GM12878 (cell line): Measurements from ENCODE around the gene CANT1.

ENCODE experiments used
- EGR1 ChIP-seq, 2 experiments: IDR thresholded peaks; 1 replicate in 1 of 2; 2 replicates in 1 of 2; pipeline ENCODE4 v1.6.1; 2011 to 2012; ENCODE audit warnings: low read depth in 2 of 2, low read length in 2 of 2, borderline replicate concordance in 1 of 2, mild to moderate bottlenecking in 1 of 2, moderate library complexity in 1 of 2
- EP300 ChIP-seq, 2 experiments: fragments of 150-350 bp in 1 of 2; IDR thresholded peaks; 2 replicates each; pipeline ENCODE4 v1.6.1; 2011 to 2012; ENCODE audit warnings: low read depth in 2 of 2, low read length in 2 of 2, borderline replicate concordance in 1 of 2, improper control_type of control experiment in 1 of 2, inconsistent platforms in 1 of 2; ENCODE audit not compliant: control insufficient read depth in 1 of 2
- ESRRA ChIP-seq: IDR thresholded peaks from 2 replicates; pipeline ENCODE4 v1.6.1; 2012; ENCODE audit warnings: mild to moderate bottlenecking, low read length, improper control_type of control experiment
- FOXM1 ChIP-seq: IDR thresholded peaks from 2 replicates; pipeline ENCODE4 v1.6.1; 2012; ENCODE audit warnings: low read depth, mild to moderate bottlenecking, inconsistent platforms, low read length, moderate library complexity
- GABPA ChIP-seq: IDR thresholded peaks from 2 replicates; pipeline ENCODE4 v1.6.1; 2014; ENCODE audit warnings: antibody characterized with exemption, low read depth, mild to moderate bottlenecking, inconsistent platforms
- NFIC ChIP-seq: IDR thresholded peaks from 2 replicates; pipeline ENCODE4 v1.6.1; 2012; ENCODE audit warnings: low read depth, mild to moderate bottlenecking, inconsistent platforms, low read length, moderate library complexity
- POLR2AphosphoS5 ChIP-seq: IDR thresholded peaks from 2 replicates; pipeline ENCODE4 v1.6.1; 2011; ENCODE audit warnings: mild to moderate bottlenecking, low read length, inconsistent platforms
- SPI1 ChIP-seq: IDR thresholded peaks from 2 replicates; pipeline ENCODE4 v1.6.1; 2011; ENCODE audit warnings: low read depth, mild to moderate bottlenecking, low read length, moderate library complexity, borderline replicate concordance; ENCODE audit not compliant: insufficient read depth
- ZNF384 ChIP-seq: IDR thresholded peaks from 2 replicates; pipeline ENCODE4 v1.6.1; 2012; ENCODE audit warnings: low read depth, mild to moderate bottlenecking, low read length, improper control_type of control experiment, borderline replicate concordance
- ZSCAN29 ChIP-seq: fragments of 450-650 bp; IDR thresholded peaks from 2 replicates; pipeline ENCODE4 v1.6.1; 2017; ENCODE audit warnings: mild to moderate bottlenecking, moderate library complexity
- TF ChIP-seq, protein P1 (sequence below): IDR thresholded peaks from 2 replicates; pipeline ENCODE4 v1.6.1; 2012; ENCODE audit warnings: low read depth, low read length, improper control_type of control experiment
- TF ChIP-seq, protein P2 (sequence below): IDR thresholded peaks from 2 replicates; pipeline ENCODE4 v1.6.1; 2011; ENCODE audit warnings: borderline replicate concordance, low read depth, mild to moderate bottlenecking, moderate library complexity, low read length; ENCODE audit not compliant: insufficient read depth, poor library complexity, severe bottlenecking
- TF ChIP-seq, protein P3 (sequence below), 3 experiments: IDR thresholded peaks in 2 of 3; conservative IDR thresholded peaks in 1 of 3; 2 replicates each; pipeline ENCODE4 v1.5.1; 2011; ENCODE audit warnings: low read depth in 3 of 3, low read length in 3 of 3, mild to moderate bottlenecking in 3 of 3, control low read depth in 2 of 3, moderate library complexity in 2 of 3, inconsistent platforms in 1 of 3, mixed read lengths in 1 of 3; ENCODE audit not compliant: control insufficient read depth in 2 of 3, insufficient read depth in 1 of 3; ENCODE audit errors: extremely low read depth in 1 of 3
- TF ChIP-seq, protein P4 (sequence below): IDR thresholded peaks from 2 replicates; pipeline ENCODE4 v1.6.1; 2011; ENCODE audit warnings: mild to moderate bottlenecking, low read depth, low read length, moderate library complexity; ENCODE audit not compliant: insufficient replicate concordance

DNA sequence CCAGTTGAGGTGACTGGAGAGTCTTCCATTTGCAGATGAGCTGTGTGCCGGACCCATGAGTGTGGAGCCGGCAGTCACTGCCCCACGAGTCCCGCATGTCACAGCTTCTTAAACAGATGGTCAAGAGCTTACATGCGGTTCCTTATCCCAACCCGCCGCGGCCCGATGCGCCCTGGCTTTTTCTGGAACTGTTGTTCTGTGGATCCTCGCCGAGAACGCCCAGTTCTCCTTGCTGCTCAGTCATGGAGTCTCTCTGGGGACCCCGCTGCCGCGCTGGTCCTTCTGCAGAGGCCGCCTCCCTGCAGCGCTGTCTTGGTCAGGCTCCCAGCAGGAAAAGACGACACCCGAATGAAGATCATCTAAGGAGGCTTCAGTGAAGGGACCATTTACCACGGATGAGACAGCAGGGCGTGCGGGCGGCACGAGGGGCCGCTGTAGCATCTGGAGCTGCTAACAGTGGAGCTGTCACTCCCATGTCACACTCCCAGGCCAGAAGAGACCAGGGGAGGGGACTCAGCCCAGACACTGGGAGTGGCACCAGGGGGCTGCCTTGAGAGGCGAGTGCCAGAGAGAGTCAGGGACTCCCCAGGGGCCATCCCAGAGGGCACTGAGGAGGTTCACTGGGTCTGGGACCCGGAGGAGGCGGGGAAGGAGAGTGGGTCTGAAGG lies 19.1 kb downstream of the CANT1 start:
- no peak for TF ChIP-seq EP300 (IDR thresholded peaks at IDR 0.05; ENCODE audit: borderline replicate concordance in 1 of 2, control insufficient read depth in 1 of 2, low read depth in 2 of 2, low read length in 2 of 2)
- TF ChIP-seq, protein P1, sequence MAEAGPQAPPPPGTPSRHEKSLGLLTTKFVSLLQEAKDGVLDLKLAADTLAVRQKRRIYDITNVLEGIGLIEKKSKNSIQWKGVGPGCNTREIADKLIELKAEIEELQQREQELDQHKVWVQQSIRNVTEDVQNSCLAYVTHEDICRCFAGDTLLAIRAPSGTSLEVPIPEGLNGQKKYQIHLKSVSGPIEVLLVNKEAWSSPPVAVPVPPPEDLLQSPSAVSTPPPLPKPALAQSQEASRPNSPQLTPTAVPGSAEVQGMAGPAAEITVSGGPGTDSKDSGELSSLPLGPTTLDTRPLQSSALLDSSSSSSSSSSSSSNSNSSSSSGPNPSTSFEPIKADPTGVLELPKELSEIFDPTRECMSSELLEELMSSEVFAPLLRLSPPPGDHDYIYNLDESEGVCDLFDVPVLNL = no peak
- no peak for TF ChIP-seq SPI1
- TF ChIP-seq, protein P2, sequence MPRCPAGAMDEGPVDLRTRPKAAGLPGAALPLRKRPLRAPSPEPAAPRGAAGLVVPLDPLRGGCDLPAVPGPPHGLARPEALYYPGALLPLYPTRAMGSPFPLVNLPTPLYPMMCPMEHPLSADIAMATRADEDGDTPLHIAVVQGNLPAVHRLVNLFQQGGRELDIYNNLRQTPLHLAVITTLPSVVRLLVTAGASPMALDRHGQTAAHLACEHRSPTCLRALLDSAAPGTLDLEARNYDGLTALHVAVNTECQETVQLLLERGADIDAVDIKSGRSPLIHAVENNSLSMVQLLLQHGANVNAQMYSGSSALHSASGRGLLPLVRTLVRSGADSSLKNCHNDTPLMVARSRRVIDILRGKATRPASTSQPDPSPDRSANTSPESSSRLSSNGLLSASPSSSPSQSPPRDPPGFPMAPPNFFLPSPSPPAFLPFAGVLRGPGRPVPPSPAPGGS = no peak
- TF ChIP-seq, protein P3, sequence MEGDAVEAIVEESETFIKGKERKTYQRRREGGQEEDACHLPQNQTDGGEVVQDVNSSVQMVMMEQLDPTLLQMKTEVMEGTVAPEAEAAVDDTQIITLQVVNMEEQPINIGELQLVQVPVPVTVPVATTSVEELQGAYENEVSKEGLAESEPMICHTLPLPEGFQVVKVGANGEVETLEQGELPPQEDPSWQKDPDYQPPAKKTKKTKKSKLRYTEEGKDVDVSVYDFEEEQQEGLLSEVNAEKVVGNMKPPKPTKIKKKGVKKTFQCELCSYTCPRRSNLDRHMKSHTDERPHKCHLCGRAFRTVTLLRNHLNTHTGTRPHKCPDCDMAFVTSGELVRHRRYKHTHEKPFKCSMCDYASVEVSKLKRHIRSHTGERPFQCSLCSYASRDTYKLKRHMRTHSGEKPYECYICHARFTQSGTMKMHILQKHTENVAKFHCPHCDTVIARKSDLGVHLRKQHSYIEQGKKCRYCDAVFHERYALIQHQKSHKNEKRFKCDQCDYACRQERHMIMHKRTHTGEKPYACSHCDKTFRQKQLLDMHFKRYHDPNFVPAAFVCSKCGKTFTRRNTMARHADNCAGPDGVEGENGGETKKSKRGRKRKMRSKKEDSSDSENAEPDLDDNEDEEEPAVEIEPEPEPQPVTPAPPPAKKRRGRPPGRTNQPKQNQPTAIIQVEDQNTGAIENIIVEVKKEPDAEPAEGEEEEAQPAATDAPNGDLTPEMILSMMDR (IDR thresholded peaks at IDR 0.05 in 2 of 3, conservative IDR thresholded peaks at IDR 0.05 in 1 of 3; ENCODE audit: control insufficient read depth in 2 of 3, extremely low read depth in 1 of 3, insufficient read depth in 1 of 3, low read depth in 3 of 3, low read length in 3 of 3) = no peak
- TF ChIP-seq ZNF384 = no peak
- no peak for TF ChIP-seq GABPA
- no peak for TF ChIP-seq FOXM1
- no peak for TF ChIP-seq POLR2AphosphoS5
- TF ChIP-seq ZSCAN29 = no peak
- TF ChIP-seq EGR1 (IDR thresholded peaks at IDR 0.05; ENCODE audit: borderline replicate concordance in 1 of 2, low read depth in 2 of 2, low read length in 2 of 2) = no peak
- no peak for TF ChIP-seq ESRRA
- TF ChIP-seq, protein P4, sequence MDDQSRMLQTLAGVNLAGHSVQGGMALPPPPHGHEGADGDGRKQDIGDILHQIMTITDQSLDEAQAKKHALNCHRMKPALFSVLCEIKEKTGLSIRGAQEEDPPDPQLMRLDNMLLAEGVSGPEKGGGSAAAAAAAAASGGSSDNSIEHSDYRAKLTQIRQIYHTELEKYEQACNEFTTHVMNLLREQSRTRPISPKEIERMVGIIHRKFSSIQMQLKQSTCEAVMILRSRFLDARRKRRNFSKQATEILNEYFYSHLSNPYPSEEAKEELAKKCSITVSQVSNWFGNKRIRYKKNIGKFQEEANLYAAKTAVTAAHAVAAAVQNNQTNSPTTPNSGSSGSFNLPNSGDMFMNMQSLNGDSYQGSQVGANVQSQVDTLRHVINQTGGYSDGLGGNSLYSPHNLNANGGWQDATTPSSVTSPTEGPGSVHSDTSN = no peak
- no peak for TF ChIP-seq NFIC
